Breast epithelium (tissue), 4 donors: ENCODE data around the gene YTHDF1. TPM values are rescaled to one million over a fixed set of nuclear protein-coding genes. Genes with fewer than 3 reads are reported as not detected.

ENCODE experiments used
- DNase-seq, 2 donors: peaks; one replicate each; pipeline ENCODE4 v3.0.0-alpha.2; 2019; ENCODE audit warnings: low spot score in 2 of 2
- H3K27ac ChIP-seq, 2 donors: fragments of 200-600 bp; sonication (generic) in 1 of 2; one replicate each; pipeline ENCODE4 v1.5.1; 2016 to 2019; ENCODE audit warnings: mild to moderate bottlenecking in 1 of 2
- H3K27me3 ChIP-seq, 2 donors: fragments of 200-600 bp; sonication (generic) in 1 of 2; one replicate each; pipeline versions ENCODE4 v1.5.1 to v1.6.0; 2017 to 2019; ENCODE audit warnings: control low read depth in 1 of 2, mild to moderate bottlenecking in 1 of 2
- H3K36me3 ChIP-seq: fragments of 200-600 bp; one replicate; pipeline ENCODE4 v1.5.1; 2019
- H3K4me1 ChIP-seq, 2 donors: fragments of 200-600 bp; sonication (generic); one replicate each; pipeline ENCODE4 v1.5.1; 2016 to 2019; ENCODE audit warnings: control low read depth in 1 of 2
- H3K4me3 ChIP-seq, 3 donors: fragments of 200-600 bp; sonication (generic); 1 replicate in 2 of 3; 2 replicates in 1 of 3; pipeline ENCODE4 v1.5.1; 2016 to 2019; ENCODE audit warnings: mild to moderate bottlenecking in 3 of 3, moderate library complexity in 2 of 3
- H3K9me3 ChIP-seq, 2 donors: fragments of 200-600 bp; sonication (generic) in 1 of 2; one replicate each; pipeline ENCODE4 v1.5.1; 2016 to 2019; ENCODE audit warnings: control low read depth in 1 of 2
- POLR2A ChIP-seq: fragments of 450-650 bp; IDR thresholded peaks from one replicate; pipeline ENCODE4 v1.6.1; 2016; ENCODE audit warnings: antibody characterized with exemption, mild to moderate bottlenecking, moderate library complexity
- POLR2AphosphoS5 ChIP-seq, 3 donors: sonication (generic); formaldehyde crosslinking; IDR thresholded peaks; one replicate each; pipeline ENCODE4 v1.6.1; 2017; ENCODE audit warnings: antibody characterized with exemption in 3 of 3
- intact Hi-C: fragments of 100-400 bp; cut with DNase I; formaldehyde crosslinking; loops from one replicate; pipeline ENCODE4 v1.15.1; 2023; ENCODE audit warnings: low total_unique reads
- total RNA-seq, 3 donors: library from RNA; depleted of rRNA; stranded (reverse); fragments of >200 nt; gene quantifications; one replicate each; pipeline ENCODE4 v1.1.0, GENCODE V29; 2016
- TF ChIP-seq, protein P1 (sequence below), 3 donors: fragments of 450-650 bp; IDR thresholded peaks; one replicate each; pipeline ENCODE4 v1.5.1; 2016 to 2017; ENCODE audit warnings: antibody characterized with exemption in 3 of 3, mild to moderate bottlenecking in 3 of 3, moderate library complexity in 3 of 3

Gene YTHDF1
- total RNA-seq, 3 donors from 2014 or later: 23.0 to 32.8 (median 28.2) TPM

DNA sequence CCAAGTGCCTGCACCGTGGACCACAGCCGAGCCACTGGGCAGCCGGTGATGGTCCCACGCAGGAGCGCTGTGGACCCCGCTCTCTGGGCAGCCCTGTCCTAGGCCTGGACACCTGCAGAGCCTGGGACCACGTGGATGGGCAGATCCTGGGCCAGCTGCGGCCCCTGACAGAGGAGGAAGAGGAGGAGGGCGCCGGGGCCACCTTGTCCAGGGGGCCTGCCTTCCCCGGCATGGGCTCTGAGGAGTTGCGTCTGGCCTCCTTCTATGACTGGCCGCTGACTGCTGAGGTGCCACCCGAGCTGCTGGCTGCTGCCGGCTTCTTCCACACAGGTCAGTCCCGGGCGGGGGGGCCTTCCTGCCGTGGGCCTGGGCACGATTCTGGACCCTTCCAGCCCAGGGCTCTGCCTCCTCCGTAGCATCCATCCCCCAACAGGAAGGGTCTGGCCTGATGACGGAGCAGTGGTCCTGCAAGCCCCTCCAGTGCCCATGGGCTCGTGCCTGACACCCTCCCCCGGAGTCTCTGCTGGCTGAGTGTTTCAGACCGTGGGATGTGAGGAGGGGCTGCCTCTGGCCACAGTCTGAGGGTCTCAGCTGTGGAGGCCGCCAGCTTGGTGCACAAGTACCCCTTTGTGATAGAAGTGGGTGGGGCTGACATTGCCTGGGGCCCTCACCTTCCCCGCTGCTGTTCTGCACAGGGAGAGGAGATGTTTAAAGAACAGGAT is 20.3 kb upstream of the YTHDF1 start:
- no peaks in the 10 kb centered on the region for H3K36me3 ChIP-seq
- no peak for TF ChIP-seq POLR2AphosphoS5 (IDR thresholded peaks at IDR 0.05)
- TF ChIP-seq, protein P1, sequence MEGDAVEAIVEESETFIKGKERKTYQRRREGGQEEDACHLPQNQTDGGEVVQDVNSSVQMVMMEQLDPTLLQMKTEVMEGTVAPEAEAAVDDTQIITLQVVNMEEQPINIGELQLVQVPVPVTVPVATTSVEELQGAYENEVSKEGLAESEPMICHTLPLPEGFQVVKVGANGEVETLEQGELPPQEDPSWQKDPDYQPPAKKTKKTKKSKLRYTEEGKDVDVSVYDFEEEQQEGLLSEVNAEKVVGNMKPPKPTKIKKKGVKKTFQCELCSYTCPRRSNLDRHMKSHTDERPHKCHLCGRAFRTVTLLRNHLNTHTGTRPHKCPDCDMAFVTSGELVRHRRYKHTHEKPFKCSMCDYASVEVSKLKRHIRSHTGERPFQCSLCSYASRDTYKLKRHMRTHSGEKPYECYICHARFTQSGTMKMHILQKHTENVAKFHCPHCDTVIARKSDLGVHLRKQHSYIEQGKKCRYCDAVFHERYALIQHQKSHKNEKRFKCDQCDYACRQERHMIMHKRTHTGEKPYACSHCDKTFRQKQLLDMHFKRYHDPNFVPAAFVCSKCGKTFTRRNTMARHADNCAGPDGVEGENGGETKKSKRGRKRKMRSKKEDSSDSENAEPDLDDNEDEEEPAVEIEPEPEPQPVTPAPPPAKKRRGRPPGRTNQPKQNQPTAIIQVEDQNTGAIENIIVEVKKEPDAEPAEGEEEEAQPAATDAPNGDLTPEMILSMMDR (IDR thresholded peaks at IDR 0.05): no peak
- no peak for TF ChIP-seq POLR2A
- DNase-seq: no peak
- H3K27me3 ChIP-seq: peaks cover 0 to 57% of the 10 kb centered on the region in 2 donors
- H3K4me3 ChIP-seq: no peak overlapping the region
- intact Hi-C loops: no loop called here
- H3K4me1 ChIP-seq: no peaks in the 10 kb centered on the region
- H3K9me3 ChIP-seq: no peaks in the 10 kb centered on the region
- no peak overlapping the region for H3K27ac ChIP-seq

DNA sequence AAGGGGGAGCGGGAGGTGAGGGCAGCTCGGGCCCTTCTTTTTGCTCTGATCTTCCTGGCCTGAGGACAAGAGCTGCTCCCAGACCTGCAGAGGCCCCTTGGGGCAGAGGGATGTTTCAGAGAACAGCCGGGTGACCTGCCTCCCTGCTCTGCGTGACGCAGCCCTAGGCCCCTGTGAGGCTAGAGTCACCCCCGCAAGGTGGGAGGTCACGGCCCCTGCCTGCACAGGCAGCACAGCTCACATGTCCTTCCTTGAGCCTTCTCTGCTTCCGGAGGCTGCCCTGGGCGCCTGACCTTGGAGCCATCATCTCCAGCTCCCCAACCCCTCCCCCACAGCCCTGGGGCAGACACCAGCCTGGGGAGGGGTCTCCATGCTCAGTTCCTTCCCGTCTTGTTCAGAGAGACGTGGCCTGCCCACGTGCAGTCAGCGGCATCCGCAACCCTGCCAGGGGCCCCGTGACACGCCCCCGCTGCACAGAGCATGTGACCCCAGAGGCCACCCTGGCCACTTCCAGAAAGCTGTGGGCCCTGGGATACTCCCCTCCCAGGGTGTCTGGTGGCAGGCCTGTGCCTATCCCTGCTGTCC is 19.6 kb upstream of the YTHDF1 start, which contains the start of gene BIRC7:
Gene BIRC7 (plus strand): TSS at position 507 of the 585 bp plus-strand sequence. CDS start 192 bp downstream, outside the sequence.
- DNase-seq: no peak
- peaks cover 0 to 56% of the 10 kb centered on the region in 2 donors for H3K27me3 ChIP-seq
- no peak within 1 kb of the TSS for H3K27ac ChIP-seq
- H3K9me3 ChIP-seq: no peaks in the 10 kb centered on the region
- TF ChIP-seq POLR2AphosphoS5 (IDR thresholded peaks at IDR 0.05): no peak
- TF ChIP-seq POLR2A: no peak
- TF ChIP-seq, protein P1 (IDR thresholded peaks at IDR 0.05): no peak
- H3K4me1 ChIP-seq: no peaks in the 10 kb centered on the region
- intact Hi-C loops: no loop called here
- no peak within 1 kb of the TSS for H3K4me3 ChIP-seq
- no peaks in the 10 kb centered on the region for H3K36me3 ChIP-seq

GRCh38 chr20:63234693-63235398 is 18.9 kb upstream of the YTHDF1 start:
- no peak for TF ChIP-seq POLR2AphosphoS5 (IDR thresholded peaks at IDR 0.05)
- TF ChIP-seq, protein P1 (IDR thresholded peaks at IDR 0.05): peak in 2 of 3 donors; percentile 39 to 62
- no peak for TF ChIP-seq POLR2A
- intact Hi-C loops: no loop called here
- DNase-seq: no peak
- Histone ChIP-seq H3K27ac (no peak overlapping the region), H3K27me3 (peaks cover 0 to 55% of the 10 kb centered on the region in 2 donors), H3K4me1 (no peaks in the 10 kb centered on the region), H3K9me3 (no peaks in the 10 kb centered on the region), H3K4me3 (no peak overlapping the region), H3K36me3 (no peaks in the 10 kb centered on the region)

GRCh38 chr20:63233924-63234323 is 18.0 kb upstream of the YTHDF1 start:
- Histone ChIP-seq H3K9me3 (no peaks in the 10 kb centered on the region), H3K27ac (no peak overlapping the region), H3K27me3 (peaks cover 0 to 58% of the 10 kb centered on the region in 2 donors), H3K4me1 (no peaks in the 10 kb centered on the region), H3K36me3 (no peaks in the 10 kb centered on the region), H3K4me3 (no peak overlapping the region)
- no peak for DNase-seq
- intact Hi-C loops: no loop called here
- TF ChIP-seq POLR2AphosphoS5 (IDR thresholded peaks at IDR 0.05) (no peak), POLR2A (no peak)
- TF ChIP-seq, protein P1 (IDR thresholded peaks at IDR 0.05): no peak

DNA sequence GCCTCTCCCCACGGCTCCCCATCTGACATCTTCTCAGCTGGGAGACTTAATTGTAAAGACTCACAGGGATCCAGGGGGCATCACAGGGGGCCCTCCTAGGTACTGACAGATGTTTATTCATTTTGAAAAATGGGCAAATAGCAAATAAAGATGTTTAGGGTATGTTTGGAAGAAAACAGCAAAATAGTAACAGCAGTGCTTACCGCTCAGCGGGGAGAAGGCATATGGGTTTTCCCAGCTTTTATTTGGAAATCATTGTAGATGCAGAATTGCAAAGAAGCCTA is 17.1 kb upstream of the YTHDF1 start:
- intact Hi-C loops: no loop called here
- no peak overlapping the region for H3K4me3 ChIP-seq
- TF ChIP-seq, protein P1 (IDR thresholded peaks at IDR 0.05): no peak
- TF ChIP-seq POLR2A (no peak), POLR2AphosphoS5 (IDR thresholded peaks at IDR 0.05) (no peak)
- H3K9me3 ChIP-seq: no peaks in the 10 kb centered on the region
- no peak overlapping the region for H3K27ac ChIP-seq
- peaks cover 0 to 60% of the 10 kb centered on the region in 2 donors for H3K27me3 ChIP-seq
- H3K4me1 ChIP-seq: no peaks in the 10 kb centered on the region
- H3K36me3 ChIP-seq: no peaks in the 10 kb centered on the region
- no peak for DNase-seq
